ELR (cell line): ENCODE measurements around the gene IL22RA1.

ENCODE experiments used
- DNase-seq: peaks from one replicate; pipeline ENCODE4 v3.0.0-alpha.2; 2015; ENCODE audit warnings: low read depth

Gene IL22RA1

DNA sequence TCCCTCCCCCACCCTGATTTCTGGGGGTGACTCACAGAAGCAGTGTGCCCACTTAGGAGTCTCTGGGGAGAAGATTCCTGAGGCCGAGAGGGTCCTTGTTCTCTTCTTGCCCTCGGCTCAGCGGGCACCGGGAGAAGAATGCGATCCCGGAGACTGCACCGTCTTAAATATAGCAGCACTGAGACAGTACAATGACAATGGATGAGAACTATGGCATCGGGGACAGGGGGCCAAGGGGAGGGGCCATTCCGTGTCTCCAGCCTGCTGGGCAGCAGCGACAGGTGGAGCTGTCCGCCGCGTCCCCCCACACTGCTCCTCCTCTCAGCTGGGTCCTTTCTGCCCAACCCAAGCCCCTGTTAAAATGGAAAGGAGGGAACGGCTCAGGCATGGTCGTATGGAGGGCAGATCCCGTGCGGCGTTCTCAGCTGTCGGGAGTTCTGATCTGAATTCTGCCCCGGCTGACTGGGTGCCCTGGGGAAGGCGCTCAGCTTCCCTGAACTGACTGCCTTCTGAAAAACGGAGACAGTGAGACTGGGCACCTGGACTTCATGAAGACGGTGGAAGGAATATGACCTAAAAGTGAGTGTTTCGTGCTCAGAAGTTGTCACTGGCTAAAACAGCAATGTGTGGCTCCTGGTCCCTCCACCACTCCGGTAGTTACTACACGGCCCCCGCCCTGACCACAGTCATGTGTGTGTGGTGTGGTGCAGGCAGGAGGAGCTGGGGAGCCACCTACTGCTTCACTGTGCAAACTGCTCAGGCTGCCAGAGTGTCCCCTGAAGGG, 30.8 kb downstream of the IL22RA1 start, which contains the start of gene MYOM3:
TSS of gene MYOM3 (minus strand) at position 140 of the 784 bp plus-strand sequence. CDS start 3,499 bp downstream, outside the sequence.
- peak; percentile 59 for DNase-seq

DNA sequence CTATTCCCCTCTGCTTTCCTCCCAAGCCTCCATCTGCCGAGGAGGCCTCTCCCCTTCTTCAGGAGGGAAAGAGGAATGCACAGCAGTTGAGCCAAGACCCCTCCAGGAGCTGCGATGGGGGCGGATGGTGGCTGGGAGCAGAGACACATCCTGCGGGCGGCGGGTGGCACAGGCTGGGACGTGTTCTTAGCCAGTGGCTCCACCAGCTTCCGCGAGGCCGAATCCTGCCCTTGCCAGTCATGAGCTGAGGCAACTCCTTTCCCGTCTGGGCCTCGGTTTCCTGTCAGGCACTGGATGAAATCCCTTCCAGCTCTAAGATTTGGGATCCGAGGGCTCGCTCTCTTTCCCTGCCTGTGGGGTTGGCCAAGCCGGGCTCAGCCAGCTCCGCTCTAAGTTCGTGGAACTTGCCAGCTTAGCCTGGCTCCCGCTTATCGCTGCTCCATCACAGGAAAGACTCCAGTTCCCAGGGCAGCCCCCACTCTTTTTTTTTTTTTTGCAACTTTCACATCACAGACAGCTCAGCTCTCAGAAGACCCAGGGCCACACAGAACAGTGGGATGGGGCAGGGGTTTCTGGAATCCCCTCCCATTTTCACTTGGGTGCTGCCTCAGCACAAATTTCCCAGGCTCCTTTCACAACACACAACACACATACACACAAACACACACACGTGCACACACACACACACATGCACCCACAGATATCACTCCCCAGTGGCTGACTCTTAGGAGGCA, 31.5 kb downstream of the IL22RA1 start:
- DNase-seq, result no peak

GRCh38 chr1:24110642-24111261, 32.2 kb downstream of the IL22RA1 start:
- DNase-seq, result no peak

DNA sequence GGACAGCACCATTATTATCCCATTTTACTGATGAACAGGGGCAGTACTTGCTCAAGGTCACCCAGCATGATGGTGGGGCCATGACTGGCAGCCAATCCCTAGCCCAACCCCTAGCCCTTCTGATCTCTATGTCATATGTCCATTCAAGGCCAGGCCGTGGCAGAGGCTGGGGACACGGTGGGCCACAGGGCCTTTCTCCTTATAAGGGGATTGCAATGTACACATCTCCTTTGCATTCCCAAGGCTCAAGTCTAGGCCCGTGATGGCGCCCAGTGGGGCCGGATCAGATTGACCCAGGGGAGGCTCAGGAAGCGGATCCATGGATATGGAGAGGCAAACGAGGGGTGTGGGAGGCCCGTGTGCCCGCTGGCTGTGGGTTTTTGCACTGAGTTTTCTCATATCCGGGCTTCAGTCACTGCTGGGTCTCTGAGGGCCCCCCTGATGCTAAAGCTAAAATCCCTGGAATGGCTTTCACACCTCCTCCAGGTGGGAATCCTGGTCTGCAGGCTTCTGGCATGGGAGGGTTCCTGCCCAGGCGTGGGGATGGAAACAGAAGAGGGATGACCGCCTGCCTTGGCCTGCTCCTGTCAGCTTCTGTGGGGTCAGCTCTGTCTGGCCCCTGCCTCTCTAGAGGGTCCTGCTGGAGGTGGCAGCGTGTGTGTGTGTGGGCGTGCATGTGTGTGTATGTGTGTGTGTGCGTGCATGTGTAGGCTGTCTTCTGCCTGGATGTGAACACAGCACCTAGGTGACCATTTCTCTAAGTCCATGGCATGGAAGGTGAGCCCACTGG, 33.1 kb downstream of the IL22RA1 start:
- no peak for DNase-seq

- no peak for DNase-seq
Measured at GRCh38 chr1:24109166-24109483, 33.8 kb downstream of the IL22RA1 start.

DNA sequence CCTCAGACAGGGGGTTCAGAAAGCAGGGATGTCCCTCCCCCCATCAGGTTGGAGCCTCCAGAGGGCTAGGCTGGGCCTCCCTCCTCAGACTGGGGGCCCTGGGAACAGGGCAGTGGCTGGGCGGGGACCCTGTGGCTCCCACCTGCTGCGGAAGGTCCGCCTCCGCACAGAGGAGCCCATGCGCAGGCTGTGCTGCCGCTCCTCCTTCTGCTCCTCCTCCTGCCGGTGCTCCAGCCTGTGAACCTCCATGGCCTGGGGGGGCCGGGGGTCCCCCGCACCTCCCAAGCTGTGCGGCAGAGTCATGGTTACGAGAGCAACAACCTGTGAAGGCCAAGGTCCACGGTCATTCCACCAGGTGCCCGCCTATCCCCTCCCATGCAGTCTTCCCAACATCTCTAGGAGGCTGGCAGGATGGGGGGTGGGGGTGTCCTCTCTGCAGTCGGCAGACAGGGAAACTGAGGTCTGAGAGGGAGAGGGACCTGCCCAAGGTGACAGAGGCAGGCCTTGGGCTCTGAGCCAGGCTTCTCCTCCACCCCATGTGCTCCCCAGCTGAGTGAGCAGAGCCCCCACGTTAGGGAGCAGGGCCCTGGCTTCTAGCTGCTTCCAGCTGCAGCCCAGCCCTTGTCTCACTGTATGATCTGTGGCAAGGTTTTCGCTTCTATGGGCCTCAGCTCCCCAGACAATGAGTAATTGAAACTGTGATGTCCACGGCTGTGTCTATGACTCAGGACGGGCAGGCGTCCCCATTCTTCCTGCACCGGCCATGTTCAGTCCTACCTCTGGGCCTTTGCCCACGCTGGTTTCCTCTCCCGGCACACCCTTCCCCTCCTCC, 34.4 kb downstream of the IL22RA1 start:
- peak; percentile 90 for DNase-seq

GRCh38 chr1:24107462-24108138, 35.3 kb downstream of the IL22RA1 start:
- DNase-seq, result peak; percentile 76

- DNase-seq, result no peak
Measured at GRCh38 chr1:24105368-24106160, 37.4 kb downstream of the IL22RA1 start.

- no peak for DNase-seq
Measured at GRCh38 chr1:24104854-24105253, 38.1 kb downstream of the IL22RA1 start.

DNA sequence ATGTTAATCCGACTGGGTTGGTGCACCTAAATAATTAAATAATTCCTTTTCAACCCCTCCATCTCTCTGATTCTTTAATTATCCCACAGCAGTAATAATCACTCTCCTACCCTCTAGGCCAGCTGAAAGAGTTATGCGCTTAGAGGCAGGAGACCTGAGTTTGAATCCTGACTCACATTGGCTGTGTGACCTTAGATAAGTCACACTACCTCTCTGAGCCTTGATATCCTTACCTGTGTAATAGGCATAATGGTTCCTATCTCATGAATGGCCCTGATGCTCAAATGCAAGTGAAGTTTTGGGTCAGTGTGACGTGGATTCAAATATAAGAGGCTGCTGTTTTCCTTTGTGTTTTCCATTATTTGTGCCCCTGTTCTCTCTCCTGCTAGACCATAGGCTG, 39.1 kb downstream of the IL22RA1 start:
- DNase-seq, result no peak

DNA sequence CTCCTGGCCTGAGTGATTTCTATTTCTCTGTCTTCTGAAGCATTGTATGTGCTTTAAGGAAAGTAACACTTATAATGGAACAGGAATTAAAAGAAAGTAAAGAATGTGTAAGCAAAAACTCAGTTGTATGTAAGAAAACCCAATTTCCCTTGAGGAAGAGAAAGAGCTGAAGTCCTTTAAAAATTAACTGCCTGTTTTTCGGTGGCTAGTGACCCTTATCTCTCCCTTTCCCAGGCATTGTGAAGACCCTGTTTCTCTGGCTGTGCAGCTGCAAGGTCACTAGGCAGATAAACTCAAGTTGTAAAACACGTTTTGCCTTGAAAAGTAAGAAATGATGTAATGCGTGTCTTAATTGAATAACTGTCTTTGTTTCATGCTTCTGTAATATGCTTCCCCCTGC, 39.5 kb downstream of the IL22RA1 start:
- no peak for DNase-seq

DNA sequence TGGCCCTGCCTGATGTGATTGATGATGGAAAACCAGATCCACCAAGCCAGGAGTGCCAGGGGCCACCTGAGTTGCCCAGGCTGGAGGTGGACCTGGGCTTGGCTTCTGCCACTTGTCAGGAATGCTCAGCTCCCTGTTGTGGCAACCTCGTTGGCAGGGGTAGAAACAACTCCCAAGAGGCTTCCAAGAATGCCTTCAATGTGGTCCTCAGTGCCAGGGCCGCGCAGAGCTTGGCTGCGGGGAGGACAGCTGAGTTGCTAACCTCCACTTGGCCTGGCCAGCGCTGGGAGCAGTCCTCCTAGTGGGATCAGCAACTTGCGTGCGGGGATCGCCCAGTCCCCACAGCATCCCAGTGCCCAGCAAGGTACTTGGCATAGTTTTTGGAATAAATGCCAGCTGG, 40.0 kb downstream of the IL22RA1 start:
- no peak for DNase-seq

GRCh38 chr1:24101796-24102586, 40.9 kb downstream of the IL22RA1 start:
- DNase-seq, result no peak

DNA sequence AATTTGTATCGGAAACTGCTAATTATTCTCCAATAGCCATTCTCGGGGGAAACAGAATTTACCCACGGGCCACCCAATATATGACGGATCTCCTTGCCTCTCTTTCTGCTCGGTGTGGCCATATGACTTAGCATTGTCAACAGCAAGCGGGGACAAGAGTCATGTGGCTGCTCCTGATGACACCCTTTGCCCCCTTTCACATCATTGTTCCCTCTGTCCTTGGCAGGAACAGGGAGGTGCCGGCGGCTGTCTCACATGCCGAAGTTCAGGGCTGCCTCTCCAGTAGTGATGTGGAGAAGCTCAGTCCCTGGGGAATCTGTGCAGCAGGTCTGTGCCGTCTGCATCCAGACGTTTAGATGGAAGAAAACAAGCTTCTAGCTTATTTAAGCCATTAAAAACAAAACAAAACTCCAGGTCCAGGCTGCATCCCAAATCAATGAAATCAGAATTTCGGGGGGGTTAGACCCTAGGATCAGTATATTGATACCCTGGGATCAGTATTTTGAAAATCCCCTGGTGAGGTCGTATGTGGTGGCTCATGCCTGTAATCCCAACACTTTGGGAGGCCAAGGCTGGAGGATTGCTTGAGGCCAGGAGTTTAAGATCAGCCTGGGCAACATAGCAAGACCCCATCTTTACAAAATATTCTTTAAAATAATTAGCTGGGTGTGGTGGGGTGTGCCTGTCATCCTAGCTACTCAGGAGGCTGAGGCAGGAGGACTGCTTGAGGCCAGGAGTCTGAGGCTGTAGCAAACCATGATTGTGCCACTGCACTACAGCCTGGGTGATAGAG, 41.8 kb downstream of the IL22RA1 start:
- DNase-seq, result no peak

- no peak for DNase-seq
Measured at GRCh38 chr1:24098943-24099638, 43.8 kb downstream of the IL22RA1 start.

DNA sequence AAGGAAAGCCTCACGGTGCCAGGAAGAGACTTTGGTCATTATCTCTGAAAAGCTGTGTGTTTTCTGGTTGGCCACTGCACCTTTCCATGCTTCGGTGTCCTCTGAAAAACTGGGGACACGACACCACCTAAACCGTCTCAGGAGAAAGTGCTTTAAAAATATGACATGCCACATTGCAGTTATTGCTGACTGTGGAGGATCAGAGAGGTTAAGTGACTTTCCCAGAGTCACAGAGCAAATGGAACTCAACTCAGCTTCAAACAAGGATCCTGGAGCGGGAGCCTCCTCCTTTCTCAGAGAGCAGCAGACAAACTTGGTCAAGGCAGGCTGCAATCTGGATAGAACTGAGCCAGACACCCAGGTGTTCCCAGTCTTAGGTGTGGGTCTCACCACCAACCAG, 44.8 kb downstream of the IL22RA1 start:
- no peak for DNase-seq

DNA sequence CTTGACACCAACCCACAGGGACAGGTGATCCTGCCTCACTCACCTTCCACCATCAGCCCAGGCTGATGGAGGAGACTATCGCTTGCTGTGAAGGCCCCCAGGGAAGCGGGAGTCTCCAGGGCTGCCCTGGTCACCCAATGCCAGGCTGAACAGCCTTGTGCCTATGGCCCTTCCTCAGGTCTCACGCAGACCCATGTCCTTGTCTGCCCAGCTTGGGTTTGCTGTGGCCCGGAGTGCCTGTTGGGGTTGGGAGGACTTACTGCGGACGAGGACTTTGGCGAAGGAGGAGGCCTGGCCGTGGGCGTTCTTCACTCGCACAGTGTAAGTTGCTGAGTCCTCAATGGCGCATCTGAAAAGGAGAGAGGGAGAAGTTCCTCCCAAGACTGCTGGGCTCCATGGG, 45.3 kb downstream of the IL22RA1 start:
- DNase-seq, result no peak

DNA sequence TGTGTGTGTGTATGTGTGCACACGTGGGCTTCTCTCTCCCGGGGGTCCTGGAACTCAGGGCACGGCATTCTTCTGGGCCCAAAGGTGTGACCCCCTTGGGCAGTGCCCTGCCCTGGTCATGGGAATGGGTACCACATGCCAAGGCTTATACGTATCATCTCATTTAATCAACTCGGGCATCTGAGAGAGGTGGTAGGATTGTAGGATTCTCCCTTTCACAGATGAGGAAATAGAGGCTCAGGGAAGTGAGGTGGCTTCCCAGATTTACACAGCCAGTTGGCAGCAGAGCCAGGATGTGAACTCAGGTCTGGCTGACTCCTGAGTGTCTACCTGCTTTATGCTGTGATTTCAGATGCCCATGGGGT, 46.2 kb downstream of the IL22RA1 start:
- no peak for DNase-seq
